ENCODE measurements around the gene POLR2B.

DNA sequence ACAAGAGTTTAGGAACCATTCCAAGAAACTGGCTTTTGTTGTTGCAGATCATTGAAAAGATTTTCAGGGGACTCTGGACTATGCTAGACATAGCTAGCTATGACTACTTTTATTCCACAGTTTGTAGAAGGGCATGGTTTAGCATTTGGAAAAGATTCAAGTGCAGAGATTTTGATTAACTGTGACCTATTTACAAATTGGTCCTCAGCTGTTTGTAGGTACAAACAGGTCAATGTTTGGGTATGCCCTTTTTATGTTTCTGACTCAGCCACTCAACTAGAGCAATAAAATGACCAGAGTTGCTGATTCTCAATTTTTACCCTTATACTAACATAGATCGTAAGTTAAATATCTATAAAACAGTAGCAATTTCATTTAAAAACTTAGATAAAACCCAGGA is 84.8 kb downstream of the POLR2B start:
- TF ChIP-seq, protein P1, sequence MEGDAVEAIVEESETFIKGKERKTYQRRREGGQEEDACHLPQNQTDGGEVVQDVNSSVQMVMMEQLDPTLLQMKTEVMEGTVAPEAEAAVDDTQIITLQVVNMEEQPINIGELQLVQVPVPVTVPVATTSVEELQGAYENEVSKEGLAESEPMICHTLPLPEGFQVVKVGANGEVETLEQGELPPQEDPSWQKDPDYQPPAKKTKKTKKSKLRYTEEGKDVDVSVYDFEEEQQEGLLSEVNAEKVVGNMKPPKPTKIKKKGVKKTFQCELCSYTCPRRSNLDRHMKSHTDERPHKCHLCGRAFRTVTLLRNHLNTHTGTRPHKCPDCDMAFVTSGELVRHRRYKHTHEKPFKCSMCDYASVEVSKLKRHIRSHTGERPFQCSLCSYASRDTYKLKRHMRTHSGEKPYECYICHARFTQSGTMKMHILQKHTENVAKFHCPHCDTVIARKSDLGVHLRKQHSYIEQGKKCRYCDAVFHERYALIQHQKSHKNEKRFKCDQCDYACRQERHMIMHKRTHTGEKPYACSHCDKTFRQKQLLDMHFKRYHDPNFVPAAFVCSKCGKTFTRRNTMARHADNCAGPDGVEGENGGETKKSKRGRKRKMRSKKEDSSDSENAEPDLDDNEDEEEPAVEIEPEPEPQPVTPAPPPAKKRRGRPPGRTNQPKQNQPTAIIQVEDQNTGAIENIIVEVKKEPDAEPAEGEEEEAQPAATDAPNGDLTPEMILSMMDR (IDR thresholded peaks at IDR 0.05; ENCODE audit: poor library complexity): no peak
- no peak for TF ChIP-seq EZH2phosphoT487 (IDR thresholded peaks at IDR 0.05; ENCODE audit: low read depth, severe bottlenecking, unreplicated experiment)
- no peak for TF ChIP-seq EZH2 (IDR thresholded peaks at IDR 0.05; ENCODE audit: borderline replicate concordance)
